Erythroblast (primary cell): Measurements from ENCODE around the gene DENND6A.

ENCODE experiments used
- GATA1 ChIP-seq: IDR thresholded peaks from 2 replicates; pipeline ENCODE4 v1.6.1; 2011; ENCODE audit warnings: low read depth, mild to moderate bottlenecking, control low read depth, low read length, moderate library complexity
- POLR2A ChIP-seq: IDR thresholded peaks from 2 replicates; pipeline ENCODE4 v1.6.1; 2011; ENCODE audit warnings: mild to moderate bottlenecking, low read length

- no peak for TF ChIP-seq POLR2A
- TF ChIP-seq GATA1: no peak
These were observed 47.1 kb upstream of the DENND6A start for GRCh38 chr3:57740027-57740426.
